ENCODE measurements around the gene NKX6-2.

NKX6-2 gene

GRCh38 chr10:132752378-132752777 is 33.6 kb downstream of the NKX6-2 start:
- no peak for TF ChIP-seq CTCF (conservative IDR thresholded peaks at IDR 0.05; ENCODE audit: low read length)
- H3K4me3 ChIP-seq (ENCODE audit: low read length): no peak overlapping the region
- no peak for DNase-seq (ENCODE audit: low read depth)

- DNase-seq (ENCODE audit: low read depth): no peak
- TF ChIP-seq CTCF (conservative IDR thresholded peaks at IDR 0.05; ENCODE audit: low read length): no peak
- H3K4me3 ChIP-seq (ENCODE audit: low read length): no peak overlapping the region
Observed at GRCh38 chr10:132750936-132751335, 35.0 kb downstream of the NKX6-2 start.

GRCh38 chr10:132749371-132749795 is 36.6 kb downstream of the NKX6-2 start:
- no peak overlapping the region for H3K4me3 ChIP-seq (ENCODE audit: low read length)
- no peak for DNase-seq (ENCODE audit: low read depth)
- no peak for TF ChIP-seq CTCF (conservative IDR thresholded peaks at IDR 0.05; ENCODE audit: low read length)

- no peak for TF ChIP-seq CTCF (conservative IDR thresholded peaks at IDR 0.05; ENCODE audit: low read length)
- no peak for DNase-seq (ENCODE audit: low read depth)
- no peak overlapping the region for H3K4me3 ChIP-seq (ENCODE audit: low read length)
Observed at GRCh38 chr10:132748545-132749370, 37.2 kb downstream of the NKX6-2 start.

GRCh38 chr10:132748135-132748534 is 37.8 kb downstream of the NKX6-2 start:
- TF ChIP-seq CTCF (conservative IDR thresholded peaks at IDR 0.05; ENCODE audit: low read length): no peak
- no peak for DNase-seq (ENCODE audit: low read depth)
- H3K4me3 ChIP-seq (ENCODE audit: low read length): no peak overlapping the region

GRCh38 chr10:132746801-132747625 is 38.9 kb downstream of the NKX6-2 start:
- TF ChIP-seq CTCF (conservative IDR thresholded peaks at IDR 0.05; ENCODE audit: low read length): no peak
- H3K4me3 ChIP-seq (ENCODE audit: low read length): no peak overlapping the region
- no peak for DNase-seq (ENCODE audit: low read depth)

Data from AG10803 (cell line).